Measurements from ENCODE around the gene APOL6.
"Not testable (repeated sequence)": the region's sequence is repeated elsewhere in the genome, so short reads cannot be mapped to it uniquely, and the experiment has no call there.

- not testable (repeated sequence) for TF ChIP-seq EZH2 (IDR thresholded peaks at IDR 0.05; ENCODE audit: low read length, missing control alignments); CTCF (conservative IDR thresholded peaks at IDR 0.05 in 1 of 2, IDR thresholded peaks at IDR 0.05 in 1 of 2; ENCODE audit: low read depth in 1 of 2, low read length in 2 of 2)
Observed at GRCh38 chr22:35623885-35624284, 24.4 kb upstream of the APOL6 start.

All from fibroblast of lung (primary cell).